IgD-negative memory B cell (primary cell): Measurements from ENCODE around the gene CPE. TPM values are rescaled to one million over a fixed set of nuclear protein-coding genes. Genes with fewer than 3 reads are reported as not detected.
A peak's percentile ranks its signal among the peaks of the same experiment; 100 is the strongest.

Experiments used
- H3K27ac Mint-ChIP-seq, 3 donors: one replicate each; pipeline ENCODE4 v1.8.0; 2020 to 2022; ENCODE audit warnings: mild to moderate bottlenecking in 3 of 3, mixed read lengths in 3 of 3, moderate library complexity in 1 of 3
- H3K27me3 Mint-ChIP-seq: one replicate; pipeline ENCODE4 v1.8.0; 2021; ENCODE audit warnings: mixed read lengths
- H3K36me3 Mint-ChIP-seq: one replicate; pipeline ENCODE4 v1.8.0; 2020; ENCODE audit warnings: mild to moderate bottlenecking, mixed read lengths
- H3K4me1 Mint-ChIP-seq, 3 donors: one replicate each; pipeline ENCODE4 v1.8.0; 2020 to 2022; ENCODE audit warnings: mixed read lengths in 3 of 3, mild to moderate bottlenecking in 1 of 3
- H3K4me3 Mint-ChIP-seq, 4 donors: one replicate each; pipeline ENCODE4 v1.8.0; 2020 to 2022; ENCODE audit warnings: mild to moderate bottlenecking in 4 of 4, mixed read lengths in 4 of 4, moderate library complexity in 3 of 4
- H3K9me3 Mint-ChIP-seq, 3 donors: one replicate each; pipeline ENCODE4 v1.8.0; 2020 to 2021; ENCODE audit warnings: mixed read lengths in 3 of 3, mild to moderate bottlenecking in 1 of 3
- polyA plus RNA-seq: library from polyadenylated mRNA; unstranded; fragments of 300-500 nt; fragmentation: Illumina TruSeq; gene quantifications from one replicate; pipeline ENCODE4 v1.2.3, GENCODE V29; 2021

The CPE gene
- polyA plus RNA-seq, 1 donor from 2014 or later = not detected

DNA sequence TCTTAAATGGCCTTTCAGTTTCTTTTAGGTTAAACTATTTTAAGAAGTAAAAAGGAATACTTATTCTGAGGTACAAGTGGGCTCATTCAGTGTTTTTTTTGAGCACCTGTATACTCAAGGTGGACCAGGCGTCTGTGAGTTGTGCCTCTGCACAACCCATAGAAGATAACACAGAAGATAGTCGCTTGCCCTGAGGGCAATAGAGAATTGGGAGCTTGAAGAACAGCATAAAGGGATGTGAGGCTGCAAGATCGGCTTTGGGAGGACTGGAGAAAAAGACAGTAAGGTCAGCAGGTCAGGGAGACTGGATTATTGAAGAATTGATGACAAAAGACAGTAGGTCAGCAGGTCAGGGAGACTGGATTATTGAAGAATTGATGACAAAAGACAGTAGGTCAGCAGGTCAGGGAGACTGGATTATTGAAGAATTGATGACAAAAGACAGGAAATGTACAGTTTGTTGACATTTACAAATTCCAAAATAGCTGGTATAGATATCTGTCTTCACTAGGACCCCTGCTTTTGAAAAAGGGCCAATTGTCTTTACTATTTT lies 3.1 kb downstream of the CPE start:
- Mint-ChIP-seq H3K27me3 (peaks cover 22% of the 10 kb centered on the region), H3K9me3 (peaks cover 0 to 2% (median 0%) of the 10 kb centered on the region in 3 donors), H3K36me3 (no peaks in the 10 kb centered on the region), H3K27ac (no peak overlapping the region), H3K4me3 (no peak overlapping the region), H3K4me1 (peaks cover 2 to 7% (median 3%) of the 10 kb centered on the region in 3 donors)

GRCh38 chr4:165382640-165383039 lies 3.8 kb downstream of the CPE start:
- Mint-ChIP-seq H3K4me3 (no peak overlapping the region), H3K4me1 (peaks cover 2 to 7% (median 3%) of the 10 kb centered on the region in 3 donors), H3K27ac (no peak overlapping the region), H3K27me3 (peaks cover 22% of the 10 kb centered on the region), H3K36me3 (no peaks in the 10 kb centered on the region), H3K9me3 (peaks cover 0 to 2% (median 0%) of the 10 kb centered on the region in 3 donors)

DNA sequence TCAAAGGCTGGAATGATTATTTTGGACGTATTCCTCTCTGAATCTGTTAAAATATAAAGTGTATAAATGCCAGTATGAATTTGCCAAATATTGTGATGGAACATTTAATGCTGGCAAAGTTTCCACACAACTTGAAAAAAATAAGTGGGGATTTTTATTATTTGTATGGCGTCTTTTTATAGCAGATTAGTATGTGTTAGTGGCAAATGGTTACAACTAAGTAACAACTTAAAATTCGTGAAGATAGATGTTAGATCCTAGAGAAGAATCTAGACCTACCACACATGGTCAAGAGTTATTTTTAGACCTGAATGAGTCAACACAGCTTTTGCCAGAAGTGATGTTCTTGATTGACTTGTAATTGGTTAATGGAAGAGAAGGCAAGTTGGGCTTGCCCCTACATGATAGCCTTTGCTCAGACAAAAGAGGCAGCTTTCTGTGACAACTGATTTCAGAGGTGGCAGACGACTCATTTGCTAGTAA lies 4.8 kb downstream of the CPE start:
- Mint-ChIP-seq H3K9me3 (peaks cover 0 to 2% (median 0%) of the 10 kb centered on the region in 3 donors), H3K36me3 (no peaks in the 10 kb centered on the region), H3K4me3 (no peak overlapping the region), H3K27me3 (peaks cover 14% of the 10 kb centered on the region), H3K27ac (no peak overlapping the region), H3K4me1 (peaks cover 0 to 1% (median 0%) of the 10 kb centered on the region in 3 donors)

- H3K36me3 Mint-ChIP-seq = no peaks in the 10 kb centered on the region
- peaks cover 11% of the 10 kb centered on the region for H3K27me3 Mint-ChIP-seq
- peaks cover 0 to 1% (median 0%) of the 10 kb centered on the region in 3 donors for H3K4me1 Mint-ChIP-seq
Measured at GRCh38 chr4:165384186-165384585, 5.4 kb downstream of the CPE start.

GRCh38 chr4:165384598-165384997 lies 5.8 kb downstream of the CPE start:
- no peaks in the 10 kb centered on the region for H3K36me3 Mint-ChIP-seq
- peaks cover 10% of the 10 kb centered on the region for H3K27me3 Mint-ChIP-seq
- H3K27ac Mint-ChIP-seq = no peak overlapping the region
- H3K9me3 Mint-ChIP-seq = peaks cover 0 to 2% (median 0%) of the 10 kb centered on the region in 3 donors
- peaks cover 0 to 1% (median 0%) of the 10 kb centered on the region in 3 donors for H3K4me1 Mint-ChIP-seq
- no peak overlapping the region for H3K4me3 Mint-ChIP-seq

More at GRCh38 chr4:165384186-165384585, 5.4 kb downstream of the CPE start:
- no peak overlapping the region for H3K27ac Mint-ChIP-seq
- H3K9me3 Mint-ChIP-seq = peaks cover 0 to 2% (median 0%) of the 10 kb centered on the region in 3 donors
- H3K4me3 Mint-ChIP-seq = no peak overlapping the region

DNA sequence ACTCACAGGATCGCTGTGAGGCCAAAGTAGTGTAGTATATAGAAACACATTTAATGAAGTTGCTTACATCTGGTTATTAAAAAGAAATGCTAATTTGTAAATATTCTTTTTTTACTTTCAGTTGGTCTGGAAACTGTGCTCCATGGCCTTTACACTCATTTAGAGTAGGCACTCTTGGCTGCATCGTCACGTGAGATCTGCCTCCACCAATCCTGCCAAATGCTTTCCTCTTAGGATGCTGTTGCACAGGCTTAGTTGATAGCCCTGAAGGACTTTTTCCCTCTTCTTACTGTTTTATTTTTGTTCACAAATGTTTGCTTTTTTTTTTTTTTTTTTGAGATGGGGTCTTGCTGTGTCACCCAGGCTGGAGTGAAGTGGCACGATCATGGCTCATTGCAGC lies 6.3 kb downstream of the CPE start:
- Mint-ChIP-seq H3K4me1 (no peaks in the 10 kb centered on the region), H3K9me3 (peaks cover 0 to 2% (median 0%) of the 10 kb centered on the region in 3 donors), H3K4me3 (no peak overlapping the region), H3K27ac (no peak overlapping the region), H3K36me3 (no peaks in the 10 kb centered on the region), H3K27me3 (peaks cover 8% of the 10 kb centered on the region)

- H3K4me1 Mint-ChIP-seq = no peaks in the 10 kb centered on the region
- no peak overlapping the region for H3K27ac Mint-ChIP-seq
- H3K27me3 Mint-ChIP-seq = peaks cover 3% of the 10 kb centered on the region
- H3K9me3 Mint-ChIP-seq = no peaks in the 10 kb centered on the region
- no peak overlapping the region for H3K4me3 Mint-ChIP-seq
- no peaks in the 10 kb centered on the region for H3K36me3 Mint-ChIP-seq
Measured at GRCh38 chr4:165386328-165386727, 7.5 kb downstream of the CPE start.

DNA sequence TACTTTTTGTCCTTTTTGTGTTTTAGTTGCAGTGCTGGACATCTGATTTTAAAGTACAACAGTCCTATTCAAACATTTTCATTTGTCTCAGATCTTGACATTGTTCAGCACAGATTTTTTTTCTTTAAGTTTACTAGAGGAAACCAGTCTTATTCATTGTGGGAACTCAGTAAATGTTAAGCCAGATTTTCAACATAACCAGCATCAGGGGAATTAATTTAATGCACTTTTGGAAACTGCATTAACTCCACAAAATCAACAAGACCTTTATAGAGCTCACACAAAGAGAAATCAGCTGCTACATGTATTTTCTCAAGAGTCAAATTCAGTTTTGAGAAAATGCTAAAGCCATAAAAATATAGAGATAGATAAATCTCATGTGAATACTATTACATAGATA lies 9.9 kb downstream of the CPE start:
- H3K4me3 Mint-ChIP-seq = no peak overlapping the region
- no peaks in the 10 kb centered on the region for H3K9me3 Mint-ChIP-seq
- H3K36me3 Mint-ChIP-seq = no peaks in the 10 kb centered on the region

DNA sequence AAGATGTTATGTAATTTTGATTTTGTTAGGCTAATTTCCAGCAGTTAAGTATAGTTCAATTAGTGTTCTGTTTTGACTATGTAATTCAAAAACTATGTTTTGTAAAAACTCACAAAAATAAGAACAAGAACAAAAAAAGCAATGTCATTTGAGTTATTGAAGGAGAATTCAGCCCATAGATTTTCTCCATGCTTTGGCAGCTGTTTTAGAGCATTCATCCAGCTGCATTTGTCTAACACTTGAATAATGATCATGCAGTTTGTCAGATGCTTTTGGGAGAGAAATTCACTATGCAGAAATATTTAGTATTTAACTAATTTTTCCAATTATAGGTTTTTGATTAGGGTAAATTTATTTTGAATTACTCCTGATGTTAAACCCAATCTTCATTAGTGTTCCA lies 14.2 kb downstream of the CPE start:
- Mint-ChIP-seq H3K4me1 (no peaks in the 10 kb centered on the region), H3K36me3 (no peaks in the 10 kb centered on the region), H3K27ac (no peak overlapping the region), H3K4me3 (no peak overlapping the region), H3K9me3 (no peaks in the 10 kb centered on the region), H3K27me3 (peaks cover 3% of the 10 kb centered on the region)

More for the DNA sequence above, 9.9 kb downstream of the CPE start:
- Mint-ChIP-seq H3K27me3 (peaks cover 3% of the 10 kb centered on the region), H3K27ac (no peak overlapping the region), H3K4me1 (no peaks in the 10 kb centered on the region)

GRCh38 chr4:165393704-165394103 lies 14.9 kb downstream of the CPE start:
- Mint-ChIP-seq H3K27me3 (peaks cover 3% of the 10 kb centered on the region), H3K4me3 (no peak overlapping the region), H3K4me1 (no peaks in the 10 kb centered on the region), H3K27ac (no peak overlapping the region), H3K9me3 (no peaks in the 10 kb centered on the region), H3K36me3 (no peaks in the 10 kb centered on the region)

- Mint-ChIP-seq H3K9me3 (no peaks in the 10 kb centered on the region), H3K27me3 (peaks cover 3% of the 10 kb centered on the region), H3K4me3 (peak overlapping the region in 1 of 4 donors; percentile 20), H3K4me1 (no peaks in the 10 kb centered on the region), H3K27ac (no peak overlapping the region), H3K36me3 (no peaks in the 10 kb centered on the region)
Measured at GRCh38 chr4:165394275-165394674, 15.5 kb downstream of the CPE start.

GRCh38 chr4:165398570-165398969 lies 19.8 kb downstream of the CPE start:
- H3K27ac Mint-ChIP-seq = no peak overlapping the region
- H3K4me3 Mint-ChIP-seq = no peak overlapping the region
- no peaks in the 10 kb centered on the region for H3K9me3 Mint-ChIP-seq
- no peaks in the 10 kb centered on the region for H3K36me3 Mint-ChIP-seq
- H3K27me3 Mint-ChIP-seq = peaks cover 3% of the 10 kb centered on the region
- no peaks in the 10 kb centered on the region for H3K4me1 Mint-ChIP-seq

- H3K27ac Mint-ChIP-seq = no peak overlapping the region
Measured at GRCh38 chr4:165402375-165402774, 23.6 kb downstream of the CPE start.

DNA sequence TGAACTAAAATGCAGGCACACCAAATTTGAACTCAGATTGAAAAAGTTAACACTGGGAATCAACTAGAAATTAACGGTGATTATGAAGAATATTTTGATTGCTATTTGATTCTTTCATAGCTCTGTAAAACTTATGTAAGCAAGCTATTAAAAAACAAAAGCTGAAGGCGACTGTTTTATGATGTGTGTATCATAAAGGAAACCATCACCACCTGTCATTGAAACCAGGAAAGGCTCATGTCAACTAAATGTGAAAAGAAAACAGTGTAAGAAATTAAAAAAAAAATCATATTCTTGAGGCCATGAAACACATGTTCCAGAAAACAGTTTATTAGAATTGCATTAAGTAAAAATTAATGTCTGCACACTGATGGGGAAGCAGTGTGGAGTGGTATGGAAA lies 24.2 kb downstream of the CPE start:
- Mint-ChIP-seq H3K27me3 (peaks cover 3% of the 10 kb centered on the region), H3K4me1 (no peaks in the 10 kb centered on the region), H3K27ac (no peak overlapping the region), H3K9me3 (no peaks in the 10 kb centered on the region), H3K4me3 (no peak overlapping the region), H3K36me3 (no peaks in the 10 kb centered on the region)

More at GRCh38 chr4:165402375-165402774, 23.6 kb downstream of the CPE start:
- no peak overlapping the region for H3K4me3 Mint-ChIP-seq
- H3K27me3 Mint-ChIP-seq = peaks cover 3% of the 10 kb centered on the region
- no peaks in the 10 kb centered on the region for H3K4me1 Mint-ChIP-seq
- H3K9me3 Mint-ChIP-seq = no peaks in the 10 kb centered on the region
- H3K36me3 Mint-ChIP-seq = no peaks in the 10 kb centered on the region

GRCh38 chr4:165403637-165404036 lies 24.8 kb downstream of the CPE start:
- no peaks in the 10 kb centered on the region for H3K4me1 Mint-ChIP-seq
- H3K4me3 Mint-ChIP-seq = no peak overlapping the region
- peaks cover 3% of the 10 kb centered on the region for H3K27me3 Mint-ChIP-seq
- H3K36me3 Mint-ChIP-seq = no peaks in the 10 kb centered on the region
- no peaks in the 10 kb centered on the region for H3K9me3 Mint-ChIP-seq
- H3K27ac Mint-ChIP-seq = no peak overlapping the region

- no peak overlapping the region for H3K27ac Mint-ChIP-seq
- no peaks in the 10 kb centered on the region for H3K9me3 Mint-ChIP-seq
- no peaks in the 10 kb centered on the region for H3K4me1 Mint-ChIP-seq
- H3K27me3 Mint-ChIP-seq = peaks cover 3% of the 10 kb centered on the region
- no peak overlapping the region for H3K4me3 Mint-ChIP-seq
- no peaks in the 10 kb centered on the region for H3K36me3 Mint-ChIP-seq
Measured at GRCh38 chr4:165404080-165404479, 25.3 kb downstream of the CPE start.
